Renal pelvis (tissue), 12 donors: ENCODE data around the gene CTSV. TPM values are rescaled to one million over a fixed set of nuclear protein-coding genes. Genes with fewer than 3 reads are reported as not detected.
"Not testable (repeated sequence)": the region's sequence is repeated elsewhere in the genome, so short reads cannot be mapped to it uniquely, and the experiment has no call there.

Experiments used
- DNase-seq: peaks from one replicate; pipeline ENCODE4 v3.0.0-alpha.2; 2013
- long read RNA-seq, 16 experiments: transcript quantifications; one replicate each; lab custom pipeline, GENCODE V29; 2026
- polyA plus RNA-seq, 3 donors: library from polyadenylated mRNA; unstranded; fragments of 120-200 nt; gene quantifications; one replicate each; pipeline ENCODE4 v1.2.1, GENCODE V29; 2013; ENCODE audit not compliant: insufficient read length in 3 of 3

CTSV gene
- polyA plus RNA-seq, result 10 to 100 TPM; 27.4 to 36.0 (median 31.5) TPM
- long read RNA-seq, donor 1, transcript CTSV-201 (8 exons, 1,546 nt), result major isoform, 14 of 41 reads
- long read RNA-seq, donor 1, partial matches to known transcripts, result 27 of 41 reads
- long read RNA-seq, donor 1, other reads (novel, unspliced or antisense), result 0 of 41 reads
- long read RNA-seq, donor 2, transcript CTSV-201 (8 exons, 1,546 nt), result major isoform, 17 of 37 reads
- long read RNA-seq, donor 2, partial matches to known transcripts, result 20 of 37 reads
- long read RNA-seq, donor 2, other reads (novel, unspliced or antisense), result 0 of 37 reads
- long read RNA-seq, donor 3, transcript CTSV-201 (8 exons, 1,546 nt), result major isoform, 9 of 24 reads
- long read RNA-seq, donor 3, partial matches to known transcripts, result 15 of 24 reads
- long read RNA-seq, donor 3, other reads (novel, unspliced or antisense), result 0 of 24 reads
- long read RNA-seq, donor 4, transcript CTSV-201 (8 exons, 1,546 nt), result major isoform, 20 of 31 reads
- long read RNA-seq, donor 4, partial matches to known transcripts, result 11 of 31 reads
- long read RNA-seq, donor 4, other reads (novel, unspliced or antisense), result 0 of 31 reads
- long read RNA-seq, donor 5, partial matches to known transcripts, result 11 of 15 reads
- long read RNA-seq, donor 5, other reads (novel, unspliced or antisense), result 0 of 15 reads
- long read RNA-seq, donor 6, transcript CTSV-201 (8 exons, 1,546 nt), result major isoform, 5 of 27 reads
- long read RNA-seq, donor 6, partial matches to known transcripts, result 22 of 27 reads
- long read RNA-seq, donor 6, other reads (novel, unspliced or antisense), result 0 of 27 reads
- long read RNA-seq, donor 7, transcript CTSV-201 (8 exons, 1,546 nt), result major isoform, 11 of 27 reads
- long read RNA-seq, donor 7, partial matches to known transcripts, result 16 of 27 reads
- long read RNA-seq, donor 7, other reads (novel, unspliced or antisense), result 0 of 27 reads
- long read RNA-seq, donor 8, result 0 reads
- long read RNA-seq, donor 9, transcript CTSV-201 (8 exons, 1,546 nt), result major isoform, 10 of 15 reads
- long read RNA-seq, donor 9, partial matches to known transcripts, result 5 of 15 reads
- long read RNA-seq, donor 9, other reads (novel, unspliced or antisense), result 0 of 15 reads
- long read RNA-seq, donor 10, transcript CTSV-201 (8 exons, 1,546 nt), result major isoform, 11 of 22 reads
- long read RNA-seq, donor 10, partial matches to known transcripts, result 11 of 22 reads
- long read RNA-seq, donor 10, other reads (novel, unspliced or antisense), result 0 of 22 reads
- long read RNA-seq, donor 11, partial matches to known transcripts, result 0 of 4 reads
- long read RNA-seq, donor 11, other reads (novel, unspliced or antisense), result 0 of 4 reads
- long read RNA-seq, donor 12, transcript CTSV-201 (8 exons, 1,546 nt), result major isoform, 13 of 45 reads
- long read RNA-seq, donor 12, partial matches to known transcripts, result 32 of 45 reads
- long read RNA-seq, donor 12, other reads (novel, unspliced or antisense), result 0 of 45 reads
- long read RNA-seq, donor 13, partial matches to known transcripts, result 5 of 7 reads
- long read RNA-seq, donor 13, other reads (novel, unspliced or antisense), result 0 of 7 reads
- long read RNA-seq, donor 14, result 0 reads
- long read RNA-seq, donor 15, transcript CTSV-201 (8 exons, 1,546 nt), result major isoform, 11 of 25 reads
- long read RNA-seq, donor 15, partial matches to known transcripts, result 14 of 25 reads
- long read RNA-seq, donor 15, other reads (novel, unspliced or antisense), result 0 of 25 reads
- long read RNA-seq, donor 16, transcript CTSV-201 (8 exons, 1,546 nt), result major isoform, 15 of 33 reads
- long read RNA-seq, donor 16, partial matches to known transcripts, result 18 of 33 reads
- long read RNA-seq, donor 16, other reads (novel, unspliced or antisense), result 0 of 33 reads

GRCh38 chr9:97038611-97039513 is at the start of gene CTSV:
Gene CTSV (minus strand): TSS chr9:97039142. CDS start chr9:97038043, 1,099 bp downstream.
- DNase-seq, result peak; percentile 91

- not testable (repeated sequence) for DNase-seq
Observed at GRCh38 chr9:97087668-97088215, 48.8 kb upstream of the CTSV start.

- not testable (repeated sequence) for DNase-seq
Observed at GRCh38 chr9:97084562-97084991, 45.6 kb upstream of the CTSV start.

GRCh38 chr9:97078362-97078761 is 39.4 kb upstream of the CTSV start:
- DNase-seq, result no peak

GRCh38 chr9:97077452-97078295 is 38.7 kb upstream of the CTSV start:
- no peak for DNase-seq

- DNase-seq, result not testable (repeated sequence)
Observed at GRCh38 chr9:97076731-97077451, 37.9 kb upstream of the CTSV start.

GRCh38 chr9:97076238-97076637 is 37.3 kb upstream of the CTSV start:
- DNase-seq, result no peak

- peak; percentile 28 for DNase-seq
Observed at GRCh38 chr9:97075289-97075985, 36.5 kb upstream of the CTSV start.

GRCh38 chr9:97073506-97073905 is 34.6 kb upstream of the CTSV start:
- DNase-seq, result no peak

- DNase-seq, result no peak
Observed at GRCh38 chr9:97072285-97072776, 33.4 kb upstream of the CTSV start.

GRCh38 chr9:97070325-97070724 is 31.4 kb upstream of the CTSV start:
- DNase-seq, result not testable (repeated sequence)

- no peak for DNase-seq
Observed at GRCh38 chr9:97067490-97067889, 28.5 kb upstream of the CTSV start.

GRCh38 chr9:97064176-97064575 is 25.2 kb upstream of the CTSV start:
- DNase-seq, result no peak

- DNase-seq, result no peak
Observed at GRCh38 chr9:97060796-97061195, 21.9 kb upstream of the CTSV start.

GRCh38 chr9:97059626-97060025 is 20.7 kb upstream of the CTSV start:
- no peak for DNase-seq

- no peak for DNase-seq
Observed at GRCh38 chr9:97057651-97058050, 18.7 kb upstream of the CTSV start.

- not testable (repeated sequence) for DNase-seq
Observed at GRCh38 chr9:97055891-97056290, 16.9 kb upstream of the CTSV start.
